Stomach (tissue), 9 donors: ENCODE results near the gene ENDOD1. TPM values are rescaled to one million over a fixed set of nuclear protein-coding genes. Genes with fewer than 3 reads are reported as not detected.

ENCODE experiments used
- DNase-seq, 2 donors: peaks; one replicate each; pipeline versions ENCODE4 v3.0.0 to v3.0.0-alpha.2; 2013 to 2019
- H3K27ac ChIP-seq, 5 donors: fragments of 200-600 bp in 4 of 5; sonication (generic) in 4 of 5; one replicate each; pipeline ENCODE4 v1.5.1; 2013 to 2019; ENCODE audit warnings: mild to moderate bottlenecking in 1 of 5, moderate library complexity in 1 of 5
- H3K27me3 ChIP-seq, 3 donors: fragments of 200-600 bp; sonication (generic); one replicate each; pipeline ENCODE4 v1.5.1; 2017 to 2019; ENCODE audit warnings: mixed run types in 1 of 3
- H3K36me3 ChIP-seq, 4 donors: fragments of 200-600 bp; sonication (generic); 1 replicate in 3 of 4; 2 replicates in 1 of 4; pipeline ENCODE4 v1.5.1; 2016 to 2019
- H3K4me1 ChIP-seq, 4 donors: fragments of 200-600 bp; sonication (generic); one replicate each; pipeline ENCODE4 v1.5.1; 2016 to 2019
- H3K4me3 ChIP-seq, 4 donors: fragments of 200-600 bp; sonication (generic) in 3 of 4; one replicate each; pipeline ENCODE4 v1.5.1; 2016 to 2019; ENCODE audit warnings: mild to moderate bottlenecking in 1 of 4
- H3K9me3 ChIP-seq, 4 donors: fragments of 200-600 bp; sonication (generic); one replicate each; pipeline ENCODE4 v1.5.1; 2016 to 2019
- CTCF ChIP-seq, 7 experiments: fragments of 450-650 bp in 4 of 7; fragments of 200-600 bp in 3 of 7; sonication (generic) in 3 of 7; IDR thresholded peaks; one replicate each; pipeline ENCODE4 v1.5.1; 2016 to 2019; ENCODE audit warnings: antibody characterized with exemption in 7 of 7, control low read depth in 2 of 7, mild to moderate bottlenecking in 1 of 7
- EP300 ChIP-seq: sonication (generic); formaldehyde crosslinking; IDR thresholded peaks from one replicate; pipeline ENCODE4 v1.6.1; 2017; ENCODE audit warnings: antibody characterized with exemption
- POLR2A ChIP-seq, 4 donors: fragments of 450-650 bp; IDR thresholded peaks; one replicate each; pipeline ENCODE4 v1.6.1; 2016; ENCODE audit warnings: antibody characterized with exemption in 4 of 4, control low read depth in 2 of 4, mild to moderate bottlenecking in 1 of 4, moderate library complexity in 1 of 4
- POLR2AphosphoS5 ChIP-seq, 3 donors: sonication (generic); formaldehyde crosslinking; IDR thresholded peaks; one replicate each; pipeline ENCODE4 v1.6.1; 2016; ENCODE audit warnings: antibody characterized with exemption in 3 of 3
- WGBS, 5 donors: extraction: QIAGEN DNeasy Blood & Tissue Kit in 3 of 5; methylation state at CpG; one replicate each; pipeline versions ENCODE4 v1.1.5 to v1.1.7; 2013 to 2018; 5-methylcytosine and 5-hydroxymethylcytosine counted together
- intact Hi-C: fragments of 100-400 bp; cut with DNase I; formaldehyde crosslinking; loops from one replicate; pipeline ENCODE4 v1.15.1; 2023; ENCODE audit warnings: low total_unique reads
- polyA plus RNA-seq, 3 donors: library from polyadenylated mRNA; stranded (reverse); fragments of 200-250 nt; gene quantifications; one replicate each; pipeline ENCODE4 v1.2.3, GENCODE V29; 2013
- total RNA-seq, 5 donors: library from RNA; depleted of rRNA; stranded (reverse); fragments of >200 nt; gene quantifications; one replicate each; pipeline versions ENCODE4 v1.1.0 to v1.2.3, GENCODE V29; 2014 to 2016
- donor health status: healthy with polysubstance abuse.
- donor health status: Bipolar disorder and iron deficiency.
- donor health status: healthy.

Gene ENDOD1
- total and polyA plus RNA-seq, 8 donors: 2.4 to 32.2 (median 14.9) TPM

- intact Hi-C loops: no loop called here
- H3K27me3 ChIP-seq: no peaks in the 10 kb centered on the region
- WGBS, 5 donors: 65 to 84% (median 75%) methylated on average over 3 of the region's 3 CpGs
- no peak overlapping the region for H3K4me3 ChIP-seq
- H3K9me3 ChIP-seq: peaks cover 0 to 5% (median 0%) of the 10 kb centered on the region in 4 donors
- TF ChIP-seq POLR2AphosphoS5 (IDR thresholded peaks at IDR 0.05): no peak
- TF ChIP-seq POLR2A (IDR thresholded peaks at IDR 0.05): no peak
- no peak for TF ChIP-seq CTCF (IDR thresholded peaks at IDR 0.05)
- H3K36me3 ChIP-seq: peaks cover 0 to 10% (median 7%) of the 10 kb centered on the region in 4 donors
- peaks cover 0 to 21% (median 12%) of the 10 kb centered on the region in 4 donors for H3K4me1 ChIP-seq
- no peak for DNase-seq
- no peak overlapping the region for H3K27ac ChIP-seq
Measured at GRCh38 chr11:95111923-95112540, 22.4 kb downstream of the ENDOD1 start.

GRCh38 chr11:95115597-95115996, 26.0 kb downstream of the ENDOD1 start:
- H3K36me3 ChIP-seq: no peaks in the 10 kb centered on the region
- peaks cover 0 to 9% (median 4%) of the 10 kb centered on the region in 4 donors for H3K4me1 ChIP-seq
- no peaks in the 10 kb centered on the region for H3K27me3 ChIP-seq
- no peak overlapping the region for H3K4me3 ChIP-seq
- TF ChIP-seq CTCF (IDR thresholded peaks at IDR 0.05) (no peak), EP300 (no peak), POLR2AphosphoS5 (IDR thresholded peaks at IDR 0.05) (no peak), POLR2A (IDR thresholded peaks at IDR 0.05) (no peak)
- WGBS, 5 donors: 73 to 84% (median 83%) methylated on average over 1 of the region's 1 CpG
- intact Hi-C loops: no loop called here
- H3K9me3 ChIP-seq: peaks cover 0 to 5% (median 0%) of the 10 kb centered on the region in 4 donors
- H3K27ac ChIP-seq: no peak overlapping the region
- DNase-seq: no peak

- Histone ChIP-seq H3K4me1 (peaks cover 0 to 13% (median 0%) of the 10 kb centered on the region in 4 donors), H3K36me3 (no peaks in the 10 kb centered on the region), H3K27me3 (no peaks in the 10 kb centered on the region), H3K27ac (no peak overlapping the region), H3K4me3 (no peak overlapping the region), H3K9me3 (peaks cover 0 to 5% (median 0%) of the 10 kb centered on the region in 4 donors)
- no peak for DNase-seq
- intact Hi-C loops: no loop called here
- 53 to 76% (median 69%) methylated on average over 2 of the region's 2 CpGs for WGBS, 5 donors
- no peak for TF ChIP-seq POLR2A (IDR thresholded peaks at IDR 0.05)
- TF ChIP-seq EP300: no peak
- no peak for TF ChIP-seq CTCF (IDR thresholded peaks at IDR 0.05)
Measured at GRCh38 chr11:95119361-95120060, 29.9 kb downstream of the ENDOD1 start.

GRCh38 chr11:95121698-95122097, 32.1 kb downstream of the ENDOD1 start:
- H3K4me3 ChIP-seq: no peak overlapping the region
- peaks cover 0 to 13% (median 0%) of the 10 kb centered on the region in 4 donors for H3K4me1 ChIP-seq
- WGBS, 5 donors: 92 to 100% (median 93%) methylated on average over 1 of the region's 1 CpG
- no peak for TF ChIP-seq POLR2A (IDR thresholded peaks at IDR 0.05)
- TF ChIP-seq EP300: no peak
- no peak for TF ChIP-seq CTCF (IDR thresholded peaks at IDR 0.05)
- no peak for TF ChIP-seq POLR2AphosphoS5 (IDR thresholded peaks at IDR 0.05)
- H3K9me3 ChIP-seq: no peaks in the 10 kb centered on the region
- H3K36me3 ChIP-seq: no peaks in the 10 kb centered on the region
- H3K27me3 ChIP-seq: no peaks in the 10 kb centered on the region
- intact Hi-C loops: no loop called here
- H3K27ac ChIP-seq: no peak overlapping the region
- DNase-seq: no peak
